Activated T-cell treated with anti-CD3 and anti-CD28 coated beads, Interleukin-2, amount 50 U/mL, for 72 hours (primary cell): ENCODE measurements around the gene ZMYND8. TPM values are rescaled to one million over a fixed set of nuclear protein-coding genes. Genes with fewer than 3 reads are reported as not detected.

ENCODE experiments used
- ATAC-seq, 2 donors: fragments of 150-1000 bp; cut with Tn5 transposase; replicated peaks in 1 of 2; 2 replicates each; pipeline ENCODE4 v1.10.0; 2021; ENCODE audit warnings: moderate library complexity in 2 of 2, mild to moderate bottlenecking in 1 of 2
- DNase-seq, 2 donors: peaks; one replicate each; pipeline ENCODE4 v3.0.0; 2021 to 2022; ENCODE audit warnings: mixed read lengths in 1 of 2
- H3K27ac Mint-ChIP-seq: one replicate; pipeline ENCODE4 v1.8.0; 2022; ENCODE audit warnings: mild to moderate bottlenecking, moderate library complexity, mixed read lengths
- H3K27me3 Mint-ChIP-seq: one replicate; pipeline ENCODE4 v1.8.0; 2022; ENCODE audit warnings: low read depth, mixed read lengths
- H3K36me3 Mint-ChIP-seq, 2 donors: one replicate each; pipeline ENCODE4 v1.8.0; 2022; ENCODE audit warnings: mixed read lengths in 2 of 2, mild to moderate bottlenecking in 1 of 2; ENCODE audit not compliant: insufficient read depth in 2 of 2
- H3K4me1 Mint-ChIP-seq: one replicate; pipeline ENCODE4 v1.8.0; 2022; ENCODE audit warnings: low read depth, mixed read lengths
- H3K4me3 Mint-ChIP-seq, 2 donors: one replicate each; pipeline ENCODE4 v1.8.0; 2022; ENCODE audit warnings: mild to moderate bottlenecking in 2 of 2, mixed read lengths in 2 of 2, moderate library complexity in 2 of 2
- H3K9me3 Mint-ChIP-seq, 2 donors: one replicate each; pipeline ENCODE4 v1.8.0; 2022; ENCODE audit warnings: mixed read lengths in 2 of 2
- total RNA-seq, 2 donors: library from RNA; stranded (reverse); gene quantifications; one replicate each; pipeline ENCODE4 v1.2.3, GENCODE V29; 2022

ZMYND8 gene
- total RNA-seq, 2 donors from 2014 or later = 34.3 to 40.1 TPM

- no peak overlapping the region for H3K27ac Mint-ChIP-seq
- no peak overlapping the region for H3K4me3 Mint-ChIP-seq
- no peaks in the 10 kb centered on the region for H3K4me1 Mint-ChIP-seq
- DNase-seq = no peak
- no peaks in the 10 kb centered on the region for H3K36me3 Mint-ChIP-seq
- ATAC-seq = no peak
- H3K27me3 Mint-ChIP-seq = peaks cover 10% of the 10 kb centered on the region
- peaks cover 0 to 2% of the 10 kb centered on the region in 2 donors for H3K9me3 Mint-ChIP-seq
These were observed 181.8 kb downstream of the ZMYND8 start for GRCh38 chr20:47174456-47175243.

- Mint-ChIP-seq H3K36me3 (no peaks in the 10 kb centered on the region), H3K9me3 (no peaks in the 10 kb centered on the region), H3K27me3 (peaks cover 19% of the 10 kb centered on the region), H3K4me1 (no peaks in the 10 kb centered on the region), H3K4me3 (no peak overlapping the region), H3K27ac (no peak overlapping the region)
- ATAC-seq (no peak), DNase-seq (no peak)
These were observed 182.8 kb downstream of the ZMYND8 start for GRCh38 chr20:47173596-47174216.

GRCh38 chr20:47172579-47172978, 183.9 kb downstream of the ZMYND8 start:
- DNase-seq = no peak
- no peaks in the 10 kb centered on the region for H3K36me3 Mint-ChIP-seq
- no peak overlapping the region for H3K27ac Mint-ChIP-seq
- H3K4me1 Mint-ChIP-seq = no peaks in the 10 kb centered on the region
- H3K4me3 Mint-ChIP-seq = no peak overlapping the region
- no peak for ATAC-seq
- peaks cover 30% of the 10 kb centered on the region for H3K27me3 Mint-ChIP-seq
- H3K9me3 Mint-ChIP-seq = no peaks in the 10 kb centered on the region

- ATAC-seq (no peak), DNase-seq (no peak)
- H3K9me3 Mint-ChIP-seq = no peaks in the 10 kb centered on the region
- no peak overlapping the region for H3K4me3 Mint-ChIP-seq
- H3K36me3 Mint-ChIP-seq = no peaks in the 10 kb centered on the region
- H3K4me1 Mint-ChIP-seq = no peaks in the 10 kb centered on the region
- peaks cover 34% of the 10 kb centered on the region for H3K27me3 Mint-ChIP-seq
- H3K27ac Mint-ChIP-seq = no peak overlapping the region
These were observed 188.7 kb downstream of the ZMYND8 start for GRCh38 chr20:47167846-47168245.

GRCh38 chr20:47165376-47165865, 191.1 kb downstream of the ZMYND8 start:
- no peaks in the 10 kb centered on the region for H3K9me3 Mint-ChIP-seq
- no peak overlapping the region for H3K4me3 Mint-ChIP-seq
- no peak overlapping the region for H3K27ac Mint-ChIP-seq
- no peaks in the 10 kb centered on the region for H3K36me3 Mint-ChIP-seq
- H3K27me3 Mint-ChIP-seq = peaks cover 26% of the 10 kb centered on the region
- DNase-seq = no peak
- no peaks in the 10 kb centered on the region for H3K4me1 Mint-ChIP-seq
- ATAC-seq = no peak

GRCh38 chr20:47164140-47164539, 192.4 kb downstream of the ZMYND8 start:
- H3K4me3 Mint-ChIP-seq = no peak overlapping the region
- peaks cover 19% of the 10 kb centered on the region for H3K27me3 Mint-ChIP-seq
- DNase-seq (no peak), ATAC-seq (no peak)
- no peaks in the 10 kb centered on the region for H3K36me3 Mint-ChIP-seq
- no peaks in the 10 kb centered on the region for H3K4me1 Mint-ChIP-seq
- no peak overlapping the region for H3K27ac Mint-ChIP-seq
- H3K9me3 Mint-ChIP-seq = no peaks in the 10 kb centered on the region

GRCh38 chr20:47161411-47161810, 195.1 kb downstream of the ZMYND8 start:
- H3K9me3 Mint-ChIP-seq = no peaks in the 10 kb centered on the region
- no peaks in the 10 kb centered on the region for H3K36me3 Mint-ChIP-seq
- no peak for DNase-seq
- H3K27ac Mint-ChIP-seq = no peak overlapping the region
- no peak overlapping the region for H3K4me3 Mint-ChIP-seq
- H3K27me3 Mint-ChIP-seq = peaks cover 16% of the 10 kb centered on the region
- ATAC-seq = no peak
- H3K4me1 Mint-ChIP-seq = no peaks in the 10 kb centered on the region

- H3K36me3 Mint-ChIP-seq = no peaks in the 10 kb centered on the region
- no peaks in the 10 kb centered on the region for H3K4me1 Mint-ChIP-seq
- no peak overlapping the region for H3K4me3 Mint-ChIP-seq
- no peaks in the 10 kb centered on the region for H3K9me3 Mint-ChIP-seq
- H3K27me3 Mint-ChIP-seq = peaks cover 20% of the 10 kb centered on the region
- H3K27ac Mint-ChIP-seq = no peak overlapping the region
- DNase-seq (no peak), ATAC-seq (no peak)
These were observed 195.5 kb downstream of the ZMYND8 start for GRCh38 chr20:47160992-47161391.

- Mint-ChIP-seq H3K9me3 (no peaks in the 10 kb centered on the region), H3K4me1 (no peaks in the 10 kb centered on the region), H3K36me3 (no peaks in the 10 kb centered on the region), H3K4me3 (no peak overlapping the region), H3K27ac (no peak overlapping the region), H3K27me3 (peaks cover 20% of the 10 kb centered on the region)
- DNase-seq (no peak), ATAC-seq (no peak)
These were observed 196.3 kb downstream of the ZMYND8 start for GRCh38 chr20:47160240-47160639.

Other genes starting within 250 kb of the ZMYND8 start
- gene NCOA3, start 145.2 kb upstream of the ZMYND8 start, total RNA-seq = 100 to 1,000 TPM in 1 of 2 donors, 10 to 100 TPM in 1; 76.0 to 113 TPM